RCC 7860 (cell line): Measurements from ENCODE around the gene DDX52.
"Not testable (repeated sequence)": the region's sequence is repeated elsewhere in the genome, so short reads cannot be mapped to it uniquely, and the experiment has no call there.

Experiments used
- DNase-seq: peaks from one replicate; pipeline ENCODE4 v3.0.0-alpha.2; 2015; ENCODE audit warnings: low spot score
- FAIRE-seq: peaks from 2 replicates; lab custom pipeline; 2012; peaks lifted over from hg19 to GRCh38; lab: Jason Lieb, UNC

Gene DDX52

DNA sequence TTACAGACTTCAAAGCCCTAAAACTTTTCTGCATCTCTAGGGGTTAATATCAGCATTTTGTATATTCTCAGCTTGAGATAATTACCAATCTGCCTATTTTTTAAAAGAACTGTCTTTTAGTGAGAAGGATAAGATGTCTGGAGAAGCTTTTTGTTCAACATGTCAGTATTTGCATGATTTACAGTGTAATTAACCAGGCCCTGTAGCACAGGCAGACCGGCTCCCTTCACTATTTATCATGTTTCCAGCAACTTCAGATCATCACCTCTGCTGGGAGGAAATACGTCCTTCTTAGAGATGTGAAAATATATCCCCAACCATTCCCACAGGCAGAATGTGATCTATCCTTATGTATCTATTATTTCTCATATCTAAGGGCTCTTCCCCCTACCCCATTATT is 8.6 kb upstream of the DDX52 start:
- FAIRE-seq: no peak
- no peak for DNase-seq

DNA sequence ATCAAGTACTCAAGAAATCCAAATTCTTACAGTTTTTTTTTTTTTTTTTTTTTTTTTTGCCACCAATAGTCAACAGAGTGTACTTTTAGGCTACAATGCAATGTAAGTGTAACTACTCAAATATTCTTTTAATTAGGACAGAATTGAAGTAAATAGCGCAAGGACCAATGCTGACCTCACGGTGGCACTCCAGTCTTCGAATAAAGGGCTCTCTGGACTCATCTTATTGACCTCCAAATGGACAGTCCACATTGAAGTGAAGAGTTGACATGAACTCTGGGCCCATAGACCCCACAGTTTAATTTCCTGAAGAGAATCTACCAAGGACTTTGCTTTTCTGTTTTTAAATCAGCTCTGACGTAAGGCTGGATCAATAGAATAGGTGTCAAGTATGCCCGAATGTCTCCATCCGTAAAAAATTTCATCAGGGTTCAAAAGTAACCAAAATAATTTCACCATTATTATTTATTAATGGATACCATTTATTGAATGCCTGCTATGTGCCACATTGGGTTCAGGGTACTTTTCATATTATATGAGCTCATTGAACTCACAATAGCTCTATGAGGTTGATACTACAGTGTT is 7.3 kb upstream of the DDX52 start:
- DNase-seq (peak; percentile 46), FAIRE-seq (no peak)

DNA sequence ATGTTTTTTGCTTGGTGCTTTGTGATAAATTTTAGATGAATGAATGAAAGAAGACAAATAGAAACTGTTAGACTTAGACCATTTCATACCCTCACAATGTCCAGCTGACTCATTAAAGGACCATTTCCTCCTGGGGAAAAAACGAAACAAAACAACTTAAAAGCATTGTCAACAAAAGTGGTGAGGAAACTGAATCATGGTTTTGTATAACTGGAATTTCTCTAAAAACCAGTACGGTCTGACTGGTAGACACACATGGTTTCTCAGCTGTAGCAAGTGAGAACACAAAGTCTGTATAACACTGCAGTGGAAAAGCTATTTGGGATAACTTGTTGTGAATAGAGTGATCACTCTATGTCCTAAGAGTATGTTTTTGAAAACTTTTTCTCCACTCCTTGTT is 5.3 kb upstream of the DDX52 start:
- no peak for FAIRE-seq
- peak; percentile 55 for DNase-seq

DNA sequence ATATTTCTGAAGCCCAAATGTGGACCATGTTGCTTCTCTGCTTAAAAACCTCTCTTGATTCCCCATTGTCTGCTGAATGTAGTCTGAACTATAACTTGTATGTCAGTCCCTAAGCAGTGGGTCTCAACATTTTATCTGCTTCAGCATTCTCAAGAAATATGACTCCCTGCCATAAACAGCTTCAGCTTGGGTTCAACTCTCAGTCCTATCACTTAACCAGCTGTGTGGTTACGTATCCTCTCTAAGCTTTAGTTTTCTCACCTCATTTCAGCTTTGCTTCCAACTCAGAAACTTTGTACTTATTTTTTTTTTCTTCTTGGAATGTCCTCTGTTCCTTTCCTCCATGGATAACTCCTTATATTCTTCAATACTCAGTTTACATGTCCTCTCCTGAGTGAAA is 4.6 kb upstream of the DDX52 start:
- no peak for DNase-seq
- FAIRE-seq: no peak

DNA sequence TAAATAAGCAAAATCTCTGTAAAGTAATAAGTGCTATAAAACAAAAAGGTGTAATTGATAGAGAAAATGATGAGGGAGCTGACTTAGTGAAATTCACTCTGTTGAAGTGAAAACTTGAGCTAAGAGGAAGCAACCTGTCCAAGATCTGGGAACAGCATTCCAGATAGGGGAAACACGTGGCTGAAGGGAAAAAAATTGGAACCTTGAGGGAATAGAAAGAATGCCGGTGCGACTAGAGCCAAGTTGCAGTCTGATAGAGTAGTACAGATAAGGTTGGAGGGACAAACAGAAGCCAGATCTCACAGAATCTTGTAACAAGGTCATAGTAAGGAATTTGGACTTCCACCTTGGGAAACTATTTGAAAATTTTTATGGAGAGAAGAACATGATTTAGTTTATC is 623 bp upstream of the DDX52 start:
- FAIRE-seq: no peak
- DNase-seq: no peak

DNA sequence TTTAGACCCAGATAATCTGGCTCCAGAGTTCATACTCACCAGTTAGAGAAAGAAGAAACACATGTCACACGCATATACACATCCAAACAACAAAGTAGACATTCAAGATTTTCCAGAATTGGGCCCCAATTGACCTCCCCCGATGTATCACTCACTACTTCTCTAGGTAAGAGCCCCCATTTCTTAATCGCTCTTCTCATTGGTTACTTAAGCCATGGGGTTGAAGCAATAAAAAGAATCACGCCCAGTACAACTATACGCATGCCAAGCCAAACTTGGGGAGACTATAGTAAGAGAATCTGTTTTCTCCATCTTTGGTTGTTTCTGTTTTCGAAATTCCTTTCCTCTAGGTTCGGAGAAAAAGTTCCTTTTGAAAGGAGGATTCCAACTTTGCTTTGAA is 565 bp downstream of the DDX52 start:
- DNase-seq: no peak
- FAIRE-seq: no peak

DNA sequence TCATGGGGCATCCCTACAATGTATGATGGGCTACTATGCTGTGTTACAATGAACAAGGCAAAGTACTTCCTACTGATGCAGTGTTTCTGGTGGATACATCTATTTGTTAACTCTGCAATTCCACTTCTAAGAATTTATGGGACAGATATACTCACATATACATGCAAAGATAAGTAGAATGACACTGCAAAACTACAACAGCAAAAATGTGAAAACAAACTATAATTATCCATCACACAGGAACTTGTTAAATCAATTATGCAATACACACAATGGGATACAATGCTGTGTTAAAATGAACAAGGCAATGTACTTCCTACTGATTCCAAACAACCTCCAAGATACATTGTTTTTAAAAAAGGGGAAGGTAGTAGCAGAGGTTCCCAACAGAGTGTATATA is 3.2 kb downstream of the DDX52 start:
- DNase-seq (no peak), FAIRE-seq (no peak)

DNA sequence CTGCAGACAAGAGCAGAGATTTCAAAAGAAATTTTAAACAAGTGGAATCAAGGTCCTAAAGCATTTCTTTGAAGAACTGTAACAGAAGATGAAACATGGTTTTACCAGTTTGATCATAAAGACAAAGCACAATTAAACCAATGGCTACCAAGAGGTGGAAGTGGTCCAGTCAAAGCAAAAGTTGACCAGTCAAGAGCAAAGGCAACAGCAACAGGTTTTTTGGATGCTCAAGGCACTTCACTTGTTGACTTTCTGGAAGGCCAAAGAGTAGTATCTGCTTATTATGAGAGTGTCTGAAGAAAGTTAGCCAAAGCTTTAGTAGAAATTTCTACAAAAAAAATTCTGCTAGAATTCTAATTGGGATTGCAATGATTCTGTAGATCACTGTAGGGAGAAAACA is 5.3 kb downstream of the DDX52 start:
- FAIRE-seq: no peak
- no peak for DNase-seq

DNA sequence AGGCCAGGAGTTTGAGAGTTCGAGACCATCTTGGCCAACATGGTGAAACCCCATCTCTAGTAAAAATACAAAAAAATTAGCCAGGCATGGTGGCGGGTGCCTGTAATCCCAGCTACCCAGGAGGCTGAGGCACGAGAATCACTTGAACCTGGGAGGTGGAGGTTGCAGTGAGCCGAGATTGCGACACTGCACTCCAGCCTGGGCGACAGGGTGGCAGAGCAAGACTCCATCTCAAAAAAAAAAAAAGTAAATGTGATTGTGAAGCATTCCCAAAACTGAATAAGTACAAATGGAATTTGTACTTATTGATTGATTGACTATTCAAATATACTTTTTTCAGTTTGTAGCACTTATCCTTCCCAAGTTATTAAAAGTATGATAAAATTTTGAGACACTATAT is 26.8 kb downstream of the DDX52 start:
- DNase-seq, FAIRE-seq: not testable (repeated sequence)

DNA sequence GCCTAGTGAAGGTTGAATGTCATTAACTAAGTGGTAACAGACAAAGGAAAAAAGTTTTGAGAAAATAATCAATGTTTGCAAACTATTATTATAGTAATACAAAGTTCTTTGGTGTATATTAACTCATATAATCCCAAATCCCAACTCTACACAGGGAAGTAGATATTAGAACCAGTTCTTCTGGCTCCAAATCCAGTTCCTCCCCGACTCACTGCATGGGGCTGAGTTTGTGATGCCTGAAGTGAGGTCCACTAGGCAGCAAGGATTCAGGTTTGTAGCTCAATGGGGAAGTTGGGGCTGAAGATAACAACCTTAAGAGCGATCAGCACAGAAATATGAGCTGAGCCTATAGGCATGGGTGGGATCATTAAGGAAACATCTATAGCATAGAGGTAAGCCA is 28.4 kb downstream of the DDX52 start:
- FAIRE-seq (no peak), DNase-seq (no peak)

DNA sequence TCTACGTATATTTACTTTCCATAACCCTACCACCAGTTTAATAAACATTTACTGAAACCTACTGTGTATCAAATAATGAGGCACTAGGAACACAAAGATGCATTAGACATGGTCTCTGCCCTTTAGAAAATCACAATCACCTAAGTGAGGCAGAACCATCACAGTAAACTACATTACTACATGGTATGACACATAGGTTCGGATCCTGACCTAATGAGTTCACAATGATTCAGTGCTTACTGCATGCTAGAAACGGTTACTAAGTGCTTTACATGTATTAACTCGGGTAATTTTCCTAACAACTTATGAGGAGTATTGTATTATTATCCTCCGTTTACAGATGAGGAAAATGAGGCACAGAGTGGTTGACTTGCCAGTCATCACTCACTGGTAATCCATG is 28.9 kb downstream of the DDX52 start:
- DNase-seq: peak; percentile 82
- no peak for FAIRE-seq

DNA sequence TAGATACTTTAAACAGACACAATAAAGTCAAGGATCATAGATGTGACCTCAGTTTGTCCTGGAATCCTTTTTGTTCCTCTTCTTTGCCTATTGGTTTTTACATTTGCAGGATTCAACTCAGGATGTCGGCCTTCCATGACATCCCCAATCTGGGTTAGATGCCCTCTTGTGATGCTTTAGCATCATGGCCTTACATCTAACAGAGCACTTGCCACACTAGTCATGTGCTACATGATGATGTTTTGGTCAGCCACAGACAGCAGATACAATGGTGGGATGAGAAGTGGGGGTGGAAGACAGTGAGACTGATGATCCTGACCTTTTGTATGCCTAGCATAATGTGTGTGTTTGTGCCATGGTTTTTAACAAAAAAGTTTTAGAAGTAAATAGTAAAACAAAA is 32.3 kb downstream of the DDX52 start:
- DNase-seq: no peak
- no peak for FAIRE-seq

DNA sequence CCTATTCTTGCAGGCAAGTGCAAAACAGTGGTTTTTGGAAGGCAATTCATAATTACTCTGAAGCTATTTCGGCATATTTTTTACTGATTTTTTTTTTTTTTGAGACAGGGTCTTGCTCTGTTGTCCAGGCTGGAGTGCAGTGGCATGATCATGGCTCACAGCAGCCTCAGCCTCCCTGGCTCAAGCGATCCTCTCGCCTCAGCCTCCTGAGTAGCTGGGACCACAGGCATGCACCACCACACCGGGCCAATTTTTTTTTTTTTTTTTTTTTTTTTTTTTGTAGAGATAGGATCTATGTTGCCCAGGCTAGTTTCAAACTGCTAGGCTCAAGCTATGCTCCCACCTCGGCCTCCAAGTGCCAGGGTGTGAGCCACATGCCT is 33.2 kb downstream of the DDX52 start:
- not testable (repeated sequence) for FAIRE-seq

DNA sequence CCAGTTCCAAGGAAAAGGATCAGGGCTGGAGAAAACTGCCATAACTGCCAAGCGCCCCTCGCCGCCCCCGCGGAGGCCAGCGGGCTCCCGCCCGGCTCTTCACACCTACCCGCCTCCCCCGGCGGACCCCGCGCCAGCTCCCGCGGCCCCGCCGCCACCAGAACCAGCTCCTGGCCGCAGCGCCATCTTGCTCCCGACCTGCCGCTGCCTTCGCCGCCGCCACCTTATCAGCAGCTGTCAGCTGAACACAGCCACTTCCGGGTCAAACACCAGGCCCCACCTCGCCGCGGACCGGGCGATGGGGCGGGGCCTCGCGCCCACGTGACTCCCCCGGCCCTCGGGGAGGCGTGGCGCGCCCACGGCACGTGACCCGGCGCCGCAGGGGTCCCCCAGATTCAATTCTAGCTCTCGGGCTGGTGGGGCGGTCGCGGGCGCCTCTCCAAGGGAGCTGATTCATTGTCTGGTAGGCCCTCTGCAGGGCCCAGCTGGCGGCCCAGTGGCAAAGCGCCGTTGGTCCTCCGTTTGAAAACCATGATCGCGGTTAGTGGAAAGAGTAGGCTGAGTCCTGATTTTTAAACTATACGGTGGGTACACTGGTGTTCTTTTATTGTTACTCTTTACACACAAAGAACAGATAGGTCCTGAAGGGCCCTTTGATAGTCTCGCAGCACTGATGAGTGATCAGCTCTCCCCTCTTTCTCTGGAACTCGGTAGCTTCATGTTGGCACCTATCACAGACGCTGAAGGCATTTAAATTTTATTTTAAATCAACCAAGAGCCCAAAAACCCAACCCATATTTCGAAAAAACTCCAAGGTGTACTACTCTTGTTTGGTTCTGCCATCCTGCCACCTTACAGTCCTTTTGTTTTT is 33.8 kb downstream of the DDX52 start, which contains the start of gene SYNRG:
SYNRG (minus strand) TSS at position 249 of the 871 bp plus-strand sequence; CDS start at position 186, 63 bp downstream.
- DNase-seq: peak; percentile 95
- FAIRE-seq: no peak

More for the DNA sequence above, 33.2 kb downstream of the DDX52 start:
- not testable (repeated sequence) for DNase-seq

DNA sequence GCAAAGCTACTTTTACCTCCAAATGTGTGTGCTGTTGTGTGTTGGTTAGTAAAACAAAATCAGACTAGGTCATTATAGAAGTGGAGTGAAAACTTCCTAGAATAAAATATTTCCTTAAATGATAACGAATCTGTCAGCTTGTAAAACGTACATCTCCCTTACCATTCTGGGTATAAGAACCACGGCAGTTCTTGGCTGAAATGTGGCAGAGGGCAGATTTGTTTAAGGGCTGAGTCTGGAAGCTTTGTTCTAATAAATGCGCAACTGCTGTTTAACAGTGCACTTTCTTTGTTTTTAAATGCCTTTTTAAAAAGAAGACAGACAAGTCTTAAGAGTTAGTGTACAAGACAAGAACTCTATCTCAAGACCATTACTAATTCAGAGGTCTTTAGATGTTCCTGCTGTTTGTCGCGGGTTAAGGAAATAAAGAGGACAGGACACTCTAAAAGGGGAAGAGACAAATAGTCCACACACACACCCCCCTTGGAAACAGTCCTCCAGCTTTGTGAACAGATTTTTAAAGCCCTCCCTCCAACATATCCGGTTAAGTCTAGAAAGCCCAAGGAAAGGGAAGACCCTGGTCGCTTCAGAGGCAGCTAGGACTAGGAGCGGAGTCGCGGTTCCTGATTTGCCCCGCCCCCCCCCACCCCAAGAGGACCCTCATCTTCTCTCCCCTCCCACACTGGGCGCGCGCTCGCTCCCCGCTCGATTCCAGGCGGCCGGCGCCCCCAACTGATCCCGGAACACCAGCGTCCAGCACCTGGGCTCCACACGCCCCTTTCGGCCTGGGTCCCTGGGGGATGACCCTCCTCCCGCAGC is 34.7 kb downstream of the DDX52 start:
- peak; percentile 22 for DNase-seq
- no peak for FAIRE-seq

DNA sequence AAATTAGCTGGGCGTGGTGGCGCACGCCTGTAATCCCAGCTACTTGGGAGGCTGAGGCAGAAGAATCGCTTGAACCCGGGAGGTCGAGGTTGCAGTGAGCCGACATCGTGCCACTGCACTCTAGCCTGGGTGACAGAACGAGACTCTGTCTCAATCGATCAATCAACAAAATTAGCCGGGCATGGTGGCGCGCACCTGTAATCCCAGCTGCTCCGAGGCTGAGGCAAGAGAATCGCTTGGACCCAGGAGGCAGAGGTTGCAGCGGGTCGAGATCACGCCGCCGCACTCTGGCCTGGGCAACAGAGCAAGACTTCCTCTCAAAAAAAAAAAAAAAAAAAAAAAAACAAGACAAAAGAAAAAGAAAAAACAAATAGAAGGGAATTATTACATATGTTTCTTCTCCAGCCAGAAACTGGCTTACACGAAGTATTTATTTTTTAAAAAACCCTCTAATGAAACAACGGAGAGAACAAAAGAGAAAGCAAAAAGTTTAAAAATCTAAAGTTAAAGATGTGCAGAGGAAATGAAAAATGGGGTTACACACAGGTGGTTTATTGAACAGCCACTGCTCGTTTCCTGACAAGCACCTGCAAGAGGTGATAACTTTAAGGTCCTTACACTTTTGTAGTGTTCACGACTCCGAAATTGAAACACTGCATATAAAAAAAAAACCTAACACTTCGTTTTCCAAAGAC is 35.5 kb downstream of the DDX52 start:
- FAIRE-seq (no peak), DNase-seq (no peak)

DNA sequence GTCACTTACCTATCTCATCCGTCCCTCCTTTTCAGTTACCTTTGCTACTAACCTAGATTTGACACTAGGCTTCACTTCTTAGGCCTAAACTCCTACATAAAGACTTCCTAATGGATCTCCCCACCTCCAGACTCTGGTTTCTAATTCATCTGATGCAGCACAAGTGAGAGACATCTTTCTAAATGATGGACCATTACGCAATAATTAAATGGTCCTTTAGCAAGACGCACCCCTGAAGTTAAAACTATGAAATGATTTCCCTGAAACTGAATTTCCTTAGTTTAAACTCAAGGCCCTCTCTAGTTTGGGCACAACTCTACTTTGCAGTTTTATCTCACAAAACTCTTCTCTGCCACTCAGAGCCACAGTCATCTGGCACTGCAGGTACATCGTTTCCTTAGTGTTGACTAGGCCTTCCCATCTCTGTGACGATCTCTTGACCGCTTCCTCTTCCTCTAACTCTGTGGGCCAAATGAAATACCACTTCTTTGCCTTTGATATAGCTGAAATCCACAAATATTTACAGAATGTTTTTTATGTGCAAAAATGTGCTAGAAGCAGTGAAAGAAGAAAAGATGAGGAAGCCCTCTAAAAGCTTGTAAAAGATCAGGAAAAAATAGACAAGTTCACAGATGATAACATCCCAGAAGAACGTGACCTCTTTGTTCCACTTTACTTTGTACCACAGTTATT is 37.3 kb downstream of the DDX52 start:
- DNase-seq (no peak), FAIRE-seq (no peak)

DNA sequence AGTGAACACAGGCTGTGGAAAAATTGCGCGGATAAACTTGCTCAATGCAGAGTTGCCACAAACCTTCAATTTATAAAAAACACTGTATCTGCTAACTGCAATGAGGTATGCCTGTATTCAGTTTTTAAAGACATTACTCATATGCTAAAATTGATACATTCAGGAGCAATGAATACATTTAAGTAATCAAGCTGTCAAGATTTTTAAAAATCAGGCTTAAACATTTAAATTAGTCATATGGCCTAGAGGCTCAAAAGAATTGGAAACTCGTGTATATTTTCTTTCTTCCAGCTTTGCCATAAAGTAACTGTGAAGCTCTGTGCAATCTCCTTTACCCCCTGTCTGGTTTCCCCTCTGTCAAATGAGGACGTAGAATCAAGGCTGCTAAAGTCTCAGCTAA is 38.2 kb downstream of the DDX52 start:
- DNase-seq (no peak), FAIRE-seq (no peak)

DNA sequence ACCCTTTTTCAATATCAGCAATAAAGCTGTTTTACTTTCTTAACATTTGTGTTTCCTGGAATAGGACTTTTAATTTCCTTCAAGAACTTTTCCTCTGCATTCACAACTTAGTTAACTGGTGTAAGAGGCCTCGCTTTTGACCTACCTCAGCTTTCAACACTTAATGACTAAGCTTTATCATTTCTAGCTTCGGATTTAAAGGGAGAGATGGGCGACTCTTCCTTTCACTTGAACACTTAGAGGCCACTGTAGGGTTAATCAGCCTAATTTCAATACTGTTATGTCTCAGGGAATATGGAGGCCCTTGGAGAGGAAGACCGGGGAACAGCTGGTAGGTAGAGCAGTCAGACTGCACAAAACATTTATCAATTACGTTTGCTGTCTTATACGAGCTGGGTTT is 38.7 kb downstream of the DDX52 start:
- no peak for DNase-seq
- FAIRE-seq: no peak

DNA sequence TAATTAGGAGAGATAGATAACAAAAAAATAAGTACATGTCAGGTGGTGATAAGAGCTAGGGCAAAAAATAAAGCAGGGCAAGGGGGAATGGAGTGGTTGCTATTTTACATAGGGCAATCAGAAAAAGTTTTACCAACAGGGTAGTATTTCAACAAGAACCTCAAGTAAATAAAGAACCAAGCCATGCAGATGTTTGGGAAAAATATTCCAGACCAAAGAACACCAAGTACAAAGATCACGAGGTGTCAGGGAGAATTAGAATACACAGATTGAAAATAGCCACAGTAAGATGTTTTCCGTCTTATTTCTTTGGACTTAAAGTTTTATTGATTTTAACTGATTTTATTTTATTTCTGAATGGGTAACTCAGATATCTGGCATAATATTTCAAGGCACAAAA is 45.1 kb downstream of the DDX52 start:
- DNase-seq (no peak), FAIRE-seq (no peak)
